HepG2 (cell line): ENCODE data around the gene FHIT. TPM values are rescaled to one million over a fixed set of nuclear protein-coding genes. Genes with fewer than 3 reads are reported as not detected.
A peak's percentile ranks its signal among the peaks of the same experiment; 100 is the strongest.

Experiments
- ATAC-seq: fragments of 200-7000 bp; cut with Tn5 transposase; 3 replicates; pipeline ENCODE4 v1.9.1; 2020; ENCODE audit warnings: mild to moderate bottlenecking, moderate library complexity
- BruUV-seq: library from RNA; stranded (reverse); fragments of 400-500 nt; replicated peaks from 2 replicates; lab custom pipeline; 2021; lab: Mats Ljungman, UMichigan
- CTCF ChIA-PET: fragments of 300-600 bp; formaldehyde crosslinking; extraction: SDS; loops from one replicate; lab custom pipeline; 2021; ENCODE audit warnings: low total read pairs, inconsistent platforms, low intra/inter-chr PET ratio; lab: Yijun Ruan, JAX
- POLR2A ChIA-PET: fragments of 350-600 bp; sonication (Branson Sonifier 250); formaldehyde crosslinking; loops from one replicate; lab custom pipeline; 2020; ENCODE audit warnings: antibody characterized with exemption, inconsistent platforms; lab: Yijun Ruan, JAX
- DNase-seq: peaks from one replicate; pipeline ENCODE4 v3.0.0-alpha.2; 2015; ENCODE audit warnings: low spot score
- FAIRE-seq: peaks from 3 replicates; lab custom pipeline; 2011; peaks lifted over from hg19 to GRCh38; lab: Jason Lieb, UNC
- H2AFZ ChIP-seq: one replicate; pipeline ENCODE4 v1.6.1; 2011; ENCODE audit warnings: low read length, inconsistent platforms
- H3K27ac ChIP-seq: fragments of 300-600 bp; 3 replicates; pipeline ENCODE4 v1.8.0; 2011; ENCODE audit warnings: mixed run types, mild to moderate bottlenecking, mixed read lengths, low read length, inconsistent platforms; ENCODE audit not compliant: insufficient read depth; ENCODE audit errors: extremely low read length
- H3K27me3 ChIP-seq, 2 experiments: fragments of 200-600 bp in 1 of 2; 2 replicates in 1 of 2; 3 replicates in 1 of 2; pipeline versions ENCODE4 v1.6.0 to v1.8.0; 2011; ENCODE audit warnings: low read length in 2 of 2, mild to moderate bottlenecking in 2 of 2, moderate library complexity in 2 of 2, inconsistent platforms in 1 of 2; ENCODE audit not compliant: insufficient read depth in 2 of 2, control insufficient read depth in 1 of 2
- H3K36me3 ChIP-seq, 2 experiments: fragments of 200-600 bp in 1 of 2; replicated peaks in 1 of 2; 2 replicates in 1 of 2; 3 replicates in 1 of 2; pipeline versions ENCODE4 v1.5.1 to v1.8.0; 2011; ENCODE audit warnings: low read length in 2 of 2, inconsistent platforms in 1 of 2; ENCODE audit not compliant: insufficient read depth in 2 of 2, control insufficient read depth in 1 of 2
- H3K4me1 ChIP-seq: 2 replicates; pipeline ENCODE4 v1.5.1; 2012; ENCODE audit warnings: low read length, inconsistent platforms; ENCODE audit not compliant: insufficient read depth
- H3K4me2 ChIP-seq: 2 replicates; pipeline ENCODE4 v1.6.0; 2011; ENCODE audit warnings: low read depth, low read length, inconsistent platforms
- H3K4me3 ChIP-seq, 3 experiments: fragments of 200-600 bp in 1 of 3; sonication (generic), shearing (Covaris generic) in 1 of 3; replicated peaks in 1 of 3; 2 replicates each; pipeline ENCODE4 v1.5.1; 2011 to 2016; ENCODE audit warnings: low read length in 3 of 3, inconsistent platforms in 2 of 3, low read depth in 2 of 3, mild to moderate bottlenecking in 2 of 3, control low read depth in 1 of 3, mixed read lengths in 1 of 3; ENCODE audit not compliant: insufficient read depth in 1 of 3
- H3K79me2 ChIP-seq: one replicate; pipeline ENCODE4 v1.6.1; 2011; ENCODE audit warnings: low read length, inconsistent platforms; ENCODE audit not compliant: insufficient read depth
- H3K9ac ChIP-seq: 2 replicates; pipeline ENCODE4 v1.6.0; 2011; ENCODE audit warnings: mild to moderate bottlenecking, low read depth, low read length, inconsistent platforms; ENCODE audit not compliant: insufficient read depth
- H3K9me3 ChIP-seq: 2 replicates; pipeline ENCODE4 v1.5.1; 2012; ENCODE audit warnings: mild to moderate bottlenecking, low read length
- H4K20me1 ChIP-seq: 2 replicates; pipeline ENCODE4 v1.6.0; 2011; ENCODE audit warnings: inconsistent platforms, mild to moderate bottlenecking, low read length, moderate library complexity; ENCODE audit not compliant: insufficient read depth
- ARNTL ChIP-seq: sonication (generic); formaldehyde crosslinking; IDR thresholded peaks from 2 replicates; pipeline ENCODE4 v1.4.0; 2020; ENCODE audit warnings: mild to moderate bottlenecking, missing genetic modification reagents
- NKX3-1 ChIP-seq: sonication (generic); formaldehyde crosslinking; IDR thresholded peaks from 2 replicates; pipeline ENCODE4 v1.5.0; 2020; ENCODE audit warnings: missing genetic modification reagents
- RAD51 ChIP-seq: fragments of 450-650 bp; IDR thresholded peaks from 2 replicates; pipeline ENCODE4 v1.6.1; 2016; ENCODE audit warnings: borderline replicate concordance
- SPEN ChIP-seq: sonication (generic); formaldehyde crosslinking; IDR thresholded peaks from 2 replicates; pipeline ENCODE4 v1.5.1; 2020; ENCODE audit warnings: low read depth, mild to moderate bottlenecking, missing genetic modification reagents
- USF2 ChIP-seq, 2 experiments: sonication (generic) in 1 of 2; formaldehyde crosslinking in 1 of 2; IDR thresholded peaks; 2 replicates each; pipeline versions ENCODE4 v1.5.1 to v1.6.1; 2011 to 2020; ENCODE audit warnings: borderline replicate concordance in 1 of 2, low read depth in 1 of 2, low read length in 1 of 2, mild to moderate bottlenecking in 1 of 2, missing genetic modification reagents in 1 of 2, moderate library complexity in 1 of 2
- WGBS: methylation state at CpG from one replicate; pipeline ENCODE4 v1.1.6; 2017; ENCODE audit warnings: low lambda C conversion rate; 5-methylcytosine and 5-hydroxymethylcytosine counted together
- in situ Hi-C: cut with HindIII; loops from 2 replicates; pipeline ENCODE4 v1.10.0; 2017; ENCODE audit warnings: low pct_unique_long_range_greater_than_20kb; ENCODE audit not compliant: extremely low pct_ligation_motif_present
- intact Hi-C: fragments of 100-400 bp; cut with micrococcal nuclease; formaldehyde crosslinking; loops from one replicate; pipeline ENCODE4 v1.10.0; 2022; ENCODE audit not compliant: unreplicated experiment
- polyA plus RNA-seq, 8 experiments: library from polyadenylated mRNA; depleted of rRNA in 3 of 8; stranded (reverse) in 7 of 8; unstranded in 1 of 8; fragments of >200 nt; fragmentation: Illumina TruSeq in 4 of 8; extraction: Trizol in 4 of 8; gene quantifications; 2 replicates each; pipeline versions ENCODE4 v1.2.1 to v1.2.3, GENCODE V29; 2011 to 2016; ENCODE audit warnings: low read depth in 4 of 8, missing spikeins in 1 of 8, mixed read lengths in 1 of 8; ENCODE audit not compliant: insufficient read depth in 1 of 8
- total RNA-seq, 5 experiments: library from RNA; depleted of rRNA; stranded (reverse); fragments of >200 nt; fragmentation: Illumina TruSeq; extraction: Trizol; gene quantifications; 2 replicates each; pipeline ENCODE4 v1.2.3, GENCODE V29; 2016; ENCODE audit warnings: low read depth in 1 of 5
- TF ChIP-seq, protein P1 (sequence below): sonication (generic); formaldehyde crosslinking; IDR thresholded peaks from 2 replicates; pipeline ENCODE4 v1.4.0; 2020; ENCODE audit warnings: missing genetic modification reagents, mild to moderate bottlenecking, borderline replicate concordance
- TF ChIP-seq, protein P2 (sequence below): IDR thresholded peaks from 2 replicates; pipeline ENCODE4 v1.6.1; 2016; ENCODE audit warnings: mild to moderate bottlenecking, missing biosample characterization, missing genetic modification reagents
- TF ChIP-seq, protein P3 (sequence below): sonication (generic); formaldehyde crosslinking; IDR thresholded peaks from 2 replicates; pipeline ENCODE4 v1.5.1; 2020; ENCODE audit warnings: mild to moderate bottlenecking, missing genetic modification reagents, borderline replicate concordance

The FHIT gene
- total and polyA plus RNA-seq, 2 of the 13 experiments (the other 11 are each of a cell fraction or from before 2014, with no cell fraction given) = 4.0 to 4.6 TPM

DNA sequence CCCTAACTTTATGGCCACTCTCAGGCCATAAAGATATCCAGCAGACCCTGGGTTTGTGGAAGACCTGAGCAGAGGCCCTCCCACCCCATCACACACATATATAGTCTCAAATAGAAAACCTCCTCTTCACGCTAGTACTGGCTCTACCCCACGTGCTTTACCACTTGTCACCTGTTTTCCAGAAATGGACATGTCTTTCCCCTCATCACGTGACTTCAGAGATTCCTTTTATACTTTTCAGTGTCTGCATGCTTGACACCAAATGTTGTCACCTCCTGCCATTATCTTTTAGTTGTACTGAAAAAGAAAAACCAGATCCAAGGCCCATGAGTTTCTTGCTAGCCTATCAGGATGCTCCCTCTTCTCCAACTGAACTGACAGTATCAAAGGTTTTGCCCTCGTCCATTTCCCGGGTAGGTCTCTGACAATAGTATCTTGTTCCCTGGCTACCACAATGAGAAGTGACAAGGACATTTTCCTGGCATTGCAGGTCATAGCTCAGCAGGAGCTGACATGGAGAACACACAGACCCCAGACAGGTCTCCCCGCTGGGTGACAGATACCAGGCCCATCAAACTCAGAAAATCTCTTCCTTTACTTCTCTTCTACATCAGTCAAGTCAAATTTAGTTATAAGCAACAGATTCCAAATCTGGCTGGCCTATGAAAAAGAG, 1551.5 kb downstream of the FHIT start:
- WGBS = 10% methylated on average over 6 of the region's 6 CpGs
- FAIRE-seq = no peak
- Histone ChIP-seq H3K4me2 (no peak overlapping the region), H4K20me1 (no peaks in the 10 kb centered on the region), H3K27me3 (no peaks in the 10 kb centered on the region), H3K79me2 (no peaks in the 10 kb centered on the region), H3K9ac (no peak overlapping the region), H3K4me1 (no peaks in the 10 kb centered on the region), H3K9me3 (no peaks in the 10 kb centered on the region), H3K4me3 (no peak overlapping the region), H3K36me3 (no peaks in the 10 kb centered on the region), H2AFZ (no peak overlapping the region), H3K27ac (no peak overlapping the region)
- ChIA-PET CTCF (no interaction called here), POLR2A (no interaction called here)
- BruUV-seq = no TSS peak
- no peak for TF ChIP-seq ARNTL
- no peak for TF ChIP-seq NKX3-1 (CRISPR knock-in tag)
- TF ChIP-seq RAD51 = peak; percentile 67; the same call in 1 of the 2 replicates
- no peak for TF ChIP-seq SPEN
- TF ChIP-seq, protein P1, sequence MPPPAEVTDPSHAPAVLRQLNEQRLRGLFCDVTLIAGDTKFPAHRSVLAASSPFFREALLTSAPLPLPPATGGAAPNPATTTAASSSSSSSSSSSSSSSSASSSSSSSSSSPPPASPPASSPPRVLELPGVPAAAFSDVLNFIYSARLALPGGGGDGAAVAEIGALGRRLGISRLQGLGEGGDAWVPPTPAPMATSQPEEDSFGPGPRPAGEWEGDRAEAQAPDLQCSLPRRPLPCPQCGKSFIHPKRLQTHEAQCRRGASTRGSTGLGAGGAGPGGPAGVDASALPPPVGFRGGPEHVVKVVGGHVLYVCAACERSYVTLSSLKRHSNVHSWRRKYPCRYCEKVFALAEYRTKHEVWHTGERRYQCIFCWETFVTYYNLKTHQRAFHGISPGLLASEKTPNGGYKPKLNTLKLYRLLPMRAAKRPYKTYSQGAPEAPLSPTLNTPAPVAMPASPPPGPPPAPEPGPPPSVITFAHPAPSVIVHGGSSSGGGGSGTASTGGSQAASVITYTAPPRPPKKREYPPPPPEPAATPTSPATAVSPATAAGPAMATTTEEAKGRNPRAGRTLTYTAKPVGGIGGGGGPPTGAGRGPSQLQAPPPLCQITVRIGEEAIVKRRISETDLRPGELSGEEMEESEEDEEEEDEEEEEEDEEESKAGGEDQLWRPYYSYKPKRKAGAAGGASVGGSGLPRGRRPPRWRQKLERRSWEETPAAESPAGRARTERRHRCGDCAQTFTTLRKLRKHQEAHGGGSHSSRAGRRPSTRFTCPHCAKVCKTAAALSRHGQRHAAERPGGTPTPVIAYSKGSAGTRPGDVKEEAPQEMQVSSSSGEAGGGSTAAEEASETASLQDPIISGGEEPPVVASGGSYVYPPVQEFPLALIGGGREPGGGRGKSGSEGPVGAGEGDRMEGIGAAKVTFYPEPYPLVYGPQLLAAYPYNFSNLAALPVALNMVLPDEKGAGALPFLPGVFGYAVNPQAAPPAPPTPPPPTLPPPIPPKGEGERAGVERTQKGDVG (CRISPR knock-in tag) = no peak
- TF ChIP-seq USF2 (IDR thresholded peaks at IDR 0.05; ENCODE audit: low read depth, low read length) = peak; percentile 48; the same call in 1 of the 2 replicates
- TF ChIP-seq USF2 (CRISPR knock-in tag; IDR thresholded peaks at IDR 0.05; ENCODE audit: borderline replicate concordance) = no peak
- TF ChIP-seq, protein P2, sequence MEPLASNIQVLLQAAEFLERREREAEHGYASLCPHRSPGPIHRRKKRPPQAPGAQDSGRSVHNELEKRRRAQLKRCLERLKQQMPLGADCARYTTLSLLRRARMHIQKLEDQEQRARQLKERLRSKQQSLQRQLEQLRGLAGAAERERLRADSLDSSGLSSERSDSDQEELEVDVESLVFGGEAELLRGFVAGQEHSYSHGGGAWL = no peak
- TF ChIP-seq, protein P3, sequence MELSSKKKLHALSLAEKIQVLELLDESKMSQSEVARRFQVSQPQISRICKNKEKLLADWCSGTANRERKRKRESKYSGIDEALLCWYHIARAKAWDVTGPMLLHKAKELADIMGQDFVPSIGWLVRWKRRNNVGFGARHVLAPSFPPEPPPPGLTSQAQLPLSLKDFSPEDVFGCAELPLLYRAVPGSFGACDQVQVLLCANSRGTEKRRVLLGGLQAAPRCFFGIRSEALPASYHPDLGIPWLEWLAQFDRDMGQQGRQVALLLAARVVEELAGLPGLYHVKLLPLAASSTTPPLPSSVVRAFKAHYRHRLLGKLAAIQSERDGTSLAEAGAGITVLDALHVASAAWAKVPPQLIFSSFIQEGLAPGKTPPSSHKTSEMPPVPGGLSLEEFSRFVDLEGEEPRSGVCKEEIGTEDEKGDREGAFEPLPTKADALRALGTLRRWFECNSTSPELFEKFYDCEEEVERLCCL = no peak
- intact Hi-C loops = no loop called here
- in situ Hi-C loops = no loop called here
- no peak for DNase-seq
- ATAC-seq = no peak
